ENCODE data around the gene LTBP4.
"Not testable (repeated sequence)": the region's sequence is repeated elsewhere in the genome, so short reads cannot be mapped to it uniquely, and the experiment has no call there.

LTBP4 gene

GRCh38 chr19:40611096-40611495 lies 9.9 kb downstream of the LTBP4 start:
- no peak for FAIRE-seq

GRCh38 chr19:40611900-40612698 lies 10.9 kb downstream of the LTBP4 start:
- FAIRE-seq (no peak), DNase-seq (ENCODE audit: low spot score) (no peak)

More at GRCh38 chr19:40611096-40611495, 9.9 kb downstream of the LTBP4 start:
- DNase-seq (ENCODE audit: low spot score) = no peak

GRCh38 chr19:40612831-40613689 lies 11.9 kb downstream of the LTBP4 start:
- FAIRE-seq (no peak), DNase-seq (ENCODE audit: low spot score) (peak; percentile 35)

GRCh38 chr19:40613690-40614621 lies 12.8 kb downstream of the LTBP4 start:
- no peak for DNase-seq (ENCODE audit: low spot score)
- no peak for FAIRE-seq

GRCh38 chr19:40614622-40615411 lies 13.6 kb downstream of the LTBP4 start:
- DNase-seq (ENCODE audit: low spot score) (no peak), FAIRE-seq (no peak)

- FAIRE-seq = no peak
These were observed 15.0 kb downstream of the LTBP4 start for GRCh38 chr19:40616178-40616577.

GRCh38 chr19:40616941-40617340 lies 15.8 kb downstream of the LTBP4 start:
- DNase-seq (ENCODE audit: low spot score) = no peak
- no peak for FAIRE-seq

More at GRCh38 chr19:40616178-40616577, 15.0 kb downstream of the LTBP4 start:
- DNase-seq (ENCODE audit: low spot score) = no peak

GRCh38 chr19:40617961-40618360 lies 16.8 kb downstream of the LTBP4 start:
- FAIRE-seq = no peak
- no peak for DNase-seq (ENCODE audit: low spot score)

- no peak for FAIRE-seq
These were observed 18.4 kb downstream of the LTBP4 start for GRCh38 chr19:40619333-40620160.

GRCh38 chr19:40620161-40620485 lies 19.0 kb downstream of the LTBP4 start:
- DNase-seq (ENCODE audit: low spot score) = no peak
- no peak for FAIRE-seq

More at GRCh38 chr19:40619333-40620160, 18.4 kb downstream of the LTBP4 start:
- no peak for DNase-seq (ENCODE audit: low spot score)

GRCh38 chr19:40621283-40621682 lies 20.1 kb downstream of the LTBP4 start:
- DNase-seq (ENCODE audit: low spot score) (no peak), FAIRE-seq (no peak)

GRCh38 chr19:40621966-40622772 lies 21.0 kb downstream of the LTBP4 start:
- DNase-seq (ENCODE audit: low spot score) = no peak
- no peak for FAIRE-seq

- DNase-seq (ENCODE audit: low spot score) = no peak
- no peak for FAIRE-seq
These were observed 21.6 kb downstream of the LTBP4 start for GRCh38 chr19:40622773-40623075.

- no peak for FAIRE-seq
- no peak for DNase-seq (ENCODE audit: low spot score)
These were observed 22.5 kb downstream of the LTBP4 start for GRCh38 chr19:40623403-40624251.

GRCh38 chr19:40624369-40625153 lies 23.4 kb downstream of the LTBP4 start:
- FAIRE-seq; DNase-seq (ENCODE audit: low spot score): not testable (repeated sequence)

GRCh38 chr19:40625406-40626120 lies 24.4 kb downstream of the LTBP4 start:
- DNase-seq (ENCODE audit: low spot score) (no peak), FAIRE-seq (no peak)

- FAIRE-seq = no peak
- DNase-seq (ENCODE audit: low spot score) = no peak
These were observed 25.7 kb downstream of the LTBP4 start for GRCh38 chr19:40626918-40627317.

Data from urothelium cell line (cell line).